GM23248 (cell line): Measurements from ENCODE around the gene MAMDC2. TPM values are rescaled to one million over a fixed set of nuclear protein-coding genes. Genes with fewer than 3 reads are reported as not detected.

Experiments
- DNase-seq: peaks from one replicate; pipeline ENCODE4 v3.0.0-alpha.2; 2015
- H2AFZ ChIP-seq: fragments of 200-600 bp; sonication (generic); 2 replicates; pipeline ENCODE4 v1.6.1; 2016; ENCODE audit warnings: antibody characterized with exemption
- H3F3A ChIP-seq: fragments of 200-600 bp; sonication (generic); 2 replicates; pipeline ENCODE4 v1.6.1; 2016; ENCODE audit warnings: mild to moderate bottlenecking, antibody characterized with exemption, mixed run types; ENCODE audit not compliant: insufficient read depth
- H3K27ac ChIP-seq: fragments of 200-600 bp; sonication (generic); 2 replicates; pipeline ENCODE4 v1.5.1; 2016; ENCODE audit warnings: mild to moderate bottlenecking
- H3K27me3 ChIP-seq: fragments of 200-600 bp; sonication (generic); replicated peaks from 2 replicates; pipeline ENCODE4 v1.6.1; 2016; ENCODE audit warnings: mild to moderate bottlenecking; ENCODE audit not compliant: insufficient read depth
- H3K36me3 ChIP-seq: fragments of 200-600 bp; sonication (generic); 2 replicates; pipeline ENCODE4 v1.6.1; 2016; ENCODE audit warnings: low read depth, mild to moderate bottlenecking
- H3K4me1 ChIP-seq: fragments of 200-600 bp; sonication (generic); 2 replicates; pipeline ENCODE4 v1.6.1; 2016; ENCODE audit warnings: mild to moderate bottlenecking; ENCODE audit not compliant: insufficient read depth
- H3K4me2 ChIP-seq: fragments of 200-600 bp; sonication (generic); one replicate; pipeline ENCODE4 v1.6.1; 2016; ENCODE audit warnings: mild to moderate bottlenecking; ENCODE audit not compliant: unreplicated experiment
- H3K4me3 ChIP-seq: fragments of 200-600 bp; sonication (generic); 2 replicates; pipeline ENCODE4 v1.5.1; 2016; ENCODE audit warnings: mild to moderate bottlenecking
- H3K79me2 ChIP-seq: fragments of 200-600 bp; sonication (generic); 2 replicates; pipeline ENCODE4 v1.6.1; 2016; ENCODE audit warnings: mild to moderate bottlenecking; ENCODE audit not compliant: insufficient read depth
- H3K9ac ChIP-seq: fragments of 200-600 bp; sonication (generic); 2 replicates; pipeline ENCODE4 v1.6.1; 2016; ENCODE audit warnings: mild to moderate bottlenecking
- H3K9me2 ChIP-seq: fragments of 200-600 bp; sonication (generic); 2 replicates; pipeline ENCODE4 v1.6.1; 2016; ENCODE audit warnings: mixed run types, mild to moderate bottlenecking, moderate library complexity; ENCODE audit not compliant: insufficient read depth
- H3K9me3 ChIP-seq: fragments of 200-600 bp; sonication (generic); one replicate; pipeline ENCODE4 v1.6.1; 2017; ENCODE audit warnings: low read depth
- H4K20me1 ChIP-seq: fragments of 200-600 bp; sonication (generic); 2 replicates; pipeline ENCODE4 v1.6.0; 2016; ENCODE audit not compliant: insufficient read depth
- EZH2 ChIP-seq: fragments of 200-600 bp; sonication (generic); IDR thresholded peaks from 2 replicates; pipeline ENCODE4 v1.6.1; 2018; ENCODE audit warnings: antibody characterized with exemption, mild to moderate bottlenecking; ENCODE audit not compliant: insufficient read depth, poor library complexity, severe bottlenecking
- EZH2phosphoT487 ChIP-seq: fragments of 200-600 bp; sonication (generic); IDR thresholded peaks from 2 replicates; pipeline ENCODE4 v1.6.1; 2018; ENCODE audit warnings: antibody characterized with exemption, moderate library complexity, mild to moderate bottlenecking, low read depth; ENCODE audit not compliant: insufficient read depth
- WGBS, 2 experiments: methylation state at CpG; one replicate each; pipeline ENCODE4 v1.1.6; 2015 to 2017; ENCODE audit warnings: low lambda C conversion rate in 2 of 2, low coverage in 1 of 2; ENCODE audit errors: missing lambda C conversion rate in 2 of 2; 5-methylcytosine and 5-hydroxymethylcytosine counted together
- in situ Hi-C: fragments of 300-500 bp; cut with MboI; formaldehyde crosslinking; loops from 2 replicates; pipeline ENCODE4 v1.15.0; 2020
- polyA plus RNA-seq: library from polyadenylated mRNA; unstranded; fragments of >200 nt; fragmentation: Nextera tagmentation; extraction: Ambion mirVana; gene quantifications from 2 replicates; pipeline ENCODE4 v1.2.1, GENCODE V29; 2016
- total RNA-seq: library from RNA; depleted of rRNA; stranded (reverse); fragments of >200 nt; shearing (Covaris generic); gene quantifications from 2 replicates; pipeline ENCODE4 v1.2.3, GENCODE V29; 2014

The MAMDC2 gene
- total and polyA plus RNA-seq, 2 experiments from 2014 or later, result 0.45 TPM; not detected in 1

DNA sequence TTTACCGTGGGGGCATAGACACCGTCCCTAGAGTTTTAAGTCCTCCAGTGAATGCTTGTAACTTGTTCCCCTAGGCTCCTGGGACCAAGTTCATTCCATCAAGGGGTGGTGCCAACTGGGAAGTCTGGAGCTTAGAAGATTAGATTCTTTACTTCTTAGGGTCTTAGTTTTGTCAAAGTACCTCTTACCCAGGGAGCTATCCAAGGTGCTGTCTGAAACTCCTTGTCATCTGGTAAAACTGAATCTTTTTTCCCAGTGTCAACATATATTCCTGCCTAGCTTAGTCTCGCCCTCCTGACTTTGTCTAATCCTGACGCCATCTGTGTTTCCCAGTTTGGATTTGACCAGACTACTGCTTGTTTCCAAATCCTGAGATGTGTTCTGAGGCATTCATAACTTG is 41.6 kb downstream of the MAMDC2 start:
- peak; percentile 44 for DNase-seq
- no peak overlapping the region for H3K9ac ChIP-seq
- H4K20me1 ChIP-seq, result no peaks in the 10 kb centered on the region
- TF ChIP-seq EZH2phosphoT487, result no peak
- no peak for TF ChIP-seq EZH2
- no peaks in the 10 kb centered on the region for H3K36me3 ChIP-seq
- no peaks in the 10 kb centered on the region for H3K79me2 ChIP-seq
- no peaks in the 10 kb centered on the region; the same call in 1 of the 2 replicates for H3K27me3 ChIP-seq
- 67 to 77% methylated on average over 4 of the region's 4 CpGs for WGBS, 2 experiments
- H3K27ac ChIP-seq, result no peak overlapping the region
- no peaks in the 10 kb centered on the region for H3K9me2 ChIP-seq
- no peaks in the 10 kb centered on the region for H3K9me3 ChIP-seq
- no peak overlapping the region for H2AFZ ChIP-seq
- no peak overlapping the region for H3K4me3 ChIP-seq
- no peak overlapping the region for H3K4me2 ChIP-seq
- H3F3A ChIP-seq, result no peaks in the 10 kb centered on the region
- in situ Hi-C loops, result no loop called here
- H3K4me1 ChIP-seq, result peaks cover 6% of the 10 kb centered on the region; the same call in 1 of the 2 replicates

DNA sequence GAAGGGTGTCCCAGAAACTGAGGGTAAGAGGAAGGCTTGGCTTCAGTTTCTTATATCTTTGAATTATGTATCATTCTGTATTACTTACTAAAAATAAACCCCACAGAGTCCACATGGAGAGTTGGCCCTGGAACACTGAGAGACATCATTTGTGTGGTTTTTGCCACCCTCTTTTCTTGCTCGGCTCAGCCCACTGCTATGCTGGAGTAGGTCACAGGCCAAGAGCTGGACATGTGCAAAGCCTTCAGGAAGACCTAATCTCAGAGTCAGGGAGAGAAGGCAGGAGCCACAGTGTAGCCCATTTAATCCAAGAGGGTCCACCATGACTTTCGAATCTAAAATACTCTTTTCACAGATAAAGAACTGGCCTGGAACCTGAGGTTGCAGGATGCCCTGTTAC is 47.5 kb downstream of the MAMDC2 start:
- Histone ChIP-seq H4K20me1 (no peaks in the 10 kb centered on the region), H3K79me2 (no peaks in the 10 kb centered on the region), H3K4me1 (no peaks in the 10 kb centered on the region), H3K36me3 (no peaks in the 10 kb centered on the region), H3K9ac (no peak overlapping the region), H2AFZ (no peak overlapping the region), H3K9me3 (no peaks in the 10 kb centered on the region), H3K9me2 (no peaks in the 10 kb centered on the region), H3K27ac (no peak overlapping the region), H3K4me3 (no peak overlapping the region), H3K4me2 (no peak overlapping the region), H3K27me3 (no peaks in the 10 kb centered on the region), H3F3A (no peaks in the 10 kb centered on the region)
- in situ Hi-C loops, result no loop called here
- WGBS, 2 experiments, result 52 to 55% methylated on average over 2 of the region's 2 CpGs
- DNase-seq, result no peak
- TF ChIP-seq EZH2 (no peak), EZH2phosphoT487 (no peak)

DNA sequence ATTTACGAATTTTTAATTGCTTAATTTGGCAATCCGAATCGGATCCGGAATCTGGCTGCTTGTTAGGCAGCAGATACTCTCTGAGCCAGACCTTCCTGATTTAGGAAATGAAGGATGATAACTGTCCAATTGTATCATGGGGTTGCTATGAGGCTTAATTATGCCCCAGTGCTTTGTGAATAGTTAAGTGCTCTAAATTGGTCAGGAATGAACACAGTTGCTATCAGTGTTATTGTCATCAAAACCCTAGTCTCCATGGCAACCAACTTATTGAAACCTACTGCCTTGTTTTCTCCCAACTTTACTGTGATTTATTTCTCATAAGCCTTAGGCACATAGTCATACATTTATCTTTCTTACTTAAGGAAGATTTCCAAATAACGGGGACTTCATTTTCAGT is 47.9 kb downstream of the MAMDC2 start:
- no peaks in the 10 kb centered on the region for H3K4me1 ChIP-seq
- H3K27me3 ChIP-seq, result no peaks in the 10 kb centered on the region
- no peaks in the 10 kb centered on the region for H3K79me2 ChIP-seq
- H4K20me1 ChIP-seq, result no peaks in the 10 kb centered on the region
- no peaks in the 10 kb centered on the region for H3F3A ChIP-seq
- no peak overlapping the region for H3K27ac ChIP-seq
- H3K9me2 ChIP-seq, result no peaks in the 10 kb centered on the region
- H3K4me2 ChIP-seq, result no peak overlapping the region
- in situ Hi-C loops, result no loop called here
- H2AFZ ChIP-seq, result no peak overlapping the region
- TF ChIP-seq EZH2phosphoT487 (no peak), EZH2 (no peak)
- H3K36me3 ChIP-seq, result no peaks in the 10 kb centered on the region
- WGBS, 2 experiments, result 19 to 27% methylated on average over 5 of the region's 5 CpGs
- no peak for DNase-seq
- H3K4me3 ChIP-seq, result no peak overlapping the region
- no peaks in the 10 kb centered on the region for H3K9me3 ChIP-seq
- no peak overlapping the region for H3K9ac ChIP-seq

DNA sequence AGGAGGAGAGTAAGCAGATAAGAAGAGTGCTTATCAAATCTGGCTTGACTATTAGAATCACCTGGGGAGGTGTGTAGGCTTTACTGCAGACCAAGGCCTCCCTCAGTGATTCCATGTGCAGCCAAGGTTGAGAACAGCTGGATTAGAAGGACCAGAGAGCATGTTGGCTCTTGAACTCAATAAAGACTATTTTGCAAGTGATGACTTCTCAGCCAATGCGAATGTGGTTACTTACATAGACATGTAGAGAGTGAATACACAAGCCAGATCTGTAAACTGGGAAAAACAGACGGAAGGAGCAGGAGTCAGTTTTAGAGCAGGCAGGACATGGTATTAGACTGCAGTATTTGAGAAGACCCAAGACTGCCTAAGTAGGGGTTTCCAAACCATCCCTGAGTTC is 48.5 kb downstream of the MAMDC2 start:
- Histone ChIP-seq H3K4me3 (no peak overlapping the region), H3K4me1 (no peaks in the 10 kb centered on the region), H3K4me2 (no peak overlapping the region), H3F3A (no peaks in the 10 kb centered on the region), H3K27me3 (no peaks in the 10 kb centered on the region), H3K79me2 (no peaks in the 10 kb centered on the region), H3K27ac (no peak overlapping the region), H3K9me2 (no peaks in the 10 kb centered on the region), H3K9ac (no peak overlapping the region), H3K9me3 (no peaks in the 10 kb centered on the region), H3K36me3 (no peaks in the 10 kb centered on the region), H2AFZ (no peak overlapping the region), H4K20me1 (no peaks in the 10 kb centered on the region)
- in situ Hi-C loops, result no loop called here
- 52 to 70% methylated on average over 2 of the region's 2 CpGs for WGBS, 2 experiments
- TF ChIP-seq EZH2phosphoT487, result no peak
- no peak for TF ChIP-seq EZH2
- DNase-seq, result no peak

DNA sequence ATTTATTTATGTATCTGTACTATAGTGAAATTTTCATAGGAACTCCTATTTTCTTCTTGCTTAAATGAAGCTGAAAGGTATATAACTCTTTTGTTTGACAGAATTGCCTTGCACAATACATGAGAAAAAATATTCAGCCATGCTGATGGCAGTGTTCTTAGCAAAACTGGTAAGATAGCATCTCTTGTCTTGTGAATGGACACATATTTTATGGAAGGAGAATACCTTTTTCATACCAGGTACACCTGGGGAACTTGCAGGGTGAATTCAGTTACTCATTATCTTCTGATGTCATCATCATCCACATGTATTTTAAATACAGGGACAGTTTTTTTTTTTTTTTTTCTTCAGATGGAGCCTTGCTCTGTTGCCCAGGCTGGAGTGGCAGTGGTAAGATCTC is 49.4 kb downstream of the MAMDC2 start:
- Histone ChIP-seq H3K4me3 (no peak overlapping the region), H3K27me3 (no peaks in the 10 kb centered on the region), H3K9me3 (no peaks in the 10 kb centered on the region), H3K4me2 (no peak overlapping the region), H3K9me2 (no peaks in the 10 kb centered on the region), H3K4me1 (no peaks in the 10 kb centered on the region), H3K27ac (no peak overlapping the region), H3K36me3 (no peaks in the 10 kb centered on the region), H3K79me2 (no peaks in the 10 kb centered on the region), H4K20me1 (no peaks in the 10 kb centered on the region), H2AFZ (no peak overlapping the region), H3F3A (no peaks in the 10 kb centered on the region), H3K9ac (no peak overlapping the region)
- in situ Hi-C loops, result no loop called here
- TF ChIP-seq EZH2phosphoT487 (no peak), EZH2 (no peak)
- DNase-seq, result no peak
